Measurements from ENCODE around the gene KCNJ18.
"Not testable (repeated sequence)": the region's sequence is repeated elsewhere in the genome, so short reads cannot be mapped to it uniquely, and the experiment has no call there.

Gene KCNJ18

GRCh38 chr17:21691883-21692703, at the start of gene KCNJ18:
KCNJ18 (plus strand) TSS chr17:21692523; CDS start chr17:21702787, 10,264 bp downstream.
- not testable (repeated sequence) for H3K4me3 Mint-ChIP-seq; H3K27me3 Mint-ChIP-seq; H3K4me1 Mint-ChIP-seq (ENCODE audit: low read depth); H3K9me3 Mint-ChIP-seq; H3K36me3 Mint-ChIP-seq (ENCODE audit: low read depth); H3K27ac Mint-ChIP-seq

GRCh38 chr17:21648125-21648524, 44.2 kb upstream of the KCNJ18 start:
- not testable (repeated sequence) for H3K4me1 Mint-ChIP-seq (ENCODE audit: low read depth); H3K36me3 Mint-ChIP-seq (ENCODE audit: low read depth); H3K9me3 Mint-ChIP-seq; H3K27ac Mint-ChIP-seq; H3K4me3 Mint-ChIP-seq; H3K27me3 Mint-ChIP-seq

- H3K9me3 Mint-ChIP-seq; H3K36me3 Mint-ChIP-seq (ENCODE audit: low read depth); H3K27ac Mint-ChIP-seq; H3K4me3 Mint-ChIP-seq; H3K27me3 Mint-ChIP-seq; H3K4me1 Mint-ChIP-seq (ENCODE audit: low read depth): not testable (repeated sequence)
Measured at GRCh38 chr17:21650043-21650442, 42.3 kb upstream of the KCNJ18 start.

- H3K27ac Mint-ChIP-seq; H3K4me1 Mint-ChIP-seq (ENCODE audit: low read depth); H3K4me3 Mint-ChIP-seq; H3K27me3 Mint-ChIP-seq; H3K36me3 Mint-ChIP-seq (ENCODE audit: low read depth); H3K9me3 Mint-ChIP-seq: not testable (repeated sequence)
Measured at GRCh38 chr17:21652049-21652448, 40.3 kb upstream of the KCNJ18 start.

GRCh38 chr17:21653211-21653610, 39.1 kb upstream of the KCNJ18 start:
- H3K27ac Mint-ChIP-seq; H3K9me3 Mint-ChIP-seq; H3K27me3 Mint-ChIP-seq; H3K36me3 Mint-ChIP-seq (ENCODE audit: low read depth); H3K4me3 Mint-ChIP-seq; H3K4me1 Mint-ChIP-seq (ENCODE audit: low read depth): not testable (repeated sequence)

GRCh38 chr17:21656518-21657309, 35.6 kb upstream of the KCNJ18 start:
- not testable (repeated sequence) for H3K27ac Mint-ChIP-seq; H3K27me3 Mint-ChIP-seq; H3K4me1 Mint-ChIP-seq (ENCODE audit: low read depth); H3K4me3 Mint-ChIP-seq; H3K9me3 Mint-ChIP-seq; H3K36me3 Mint-ChIP-seq (ENCODE audit: low read depth)

- H3K27me3 Mint-ChIP-seq; H3K27ac Mint-ChIP-seq; H3K36me3 Mint-ChIP-seq (ENCODE audit: low read depth); H3K4me1 Mint-ChIP-seq (ENCODE audit: low read depth); H3K9me3 Mint-ChIP-seq; H3K4me3 Mint-ChIP-seq: not testable (repeated sequence)
Measured at GRCh38 chr17:21659635-21660034, 32.7 kb upstream of the KCNJ18 start.

- not testable (repeated sequence) for H3K4me1 Mint-ChIP-seq (ENCODE audit: low read depth); H3K27ac Mint-ChIP-seq; H3K9me3 Mint-ChIP-seq; H3K36me3 Mint-ChIP-seq (ENCODE audit: low read depth); H3K4me3 Mint-ChIP-seq; H3K27me3 Mint-ChIP-seq
Measured at GRCh38 chr17:21661455-21661854, 30.9 kb upstream of the KCNJ18 start.

- H3K36me3 Mint-ChIP-seq (ENCODE audit: low read depth); H3K4me1 Mint-ChIP-seq (ENCODE audit: low read depth); H3K27ac Mint-ChIP-seq; H3K4me3 Mint-ChIP-seq; H3K27me3 Mint-ChIP-seq: not testable (repeated sequence)
- H3K9me3 Mint-ChIP-seq = peaks cover 12% of the 10 kb centered on the region
Measured at GRCh38 chr17:21663166-21663565, 29.2 kb upstream of the KCNJ18 start.

- H3K36me3 Mint-ChIP-seq (ENCODE audit: low read depth); H3K27me3 Mint-ChIP-seq; H3K4me3 Mint-ChIP-seq; H3K4me1 Mint-ChIP-seq (ENCODE audit: low read depth); H3K27ac Mint-ChIP-seq: not testable (repeated sequence)
- peaks cover 12% of the 10 kb centered on the region for H3K9me3 Mint-ChIP-seq
Measured at GRCh38 chr17:21663614-21664474, 28.5 kb upstream of the KCNJ18 start.

- H3K36me3 Mint-ChIP-seq (ENCODE audit: low read depth); H3K4me1 Mint-ChIP-seq (ENCODE audit: low read depth); H3K27ac Mint-ChIP-seq; H3K4me3 Mint-ChIP-seq; H3K27me3 Mint-ChIP-seq: not testable (repeated sequence)
- H3K9me3 Mint-ChIP-seq = peaks cover 12% of the 10 kb centered on the region
Measured at GRCh38 chr17:21665171-21665570, 27.2 kb upstream of the KCNJ18 start.

- not testable (repeated sequence) for H3K4me1 Mint-ChIP-seq (ENCODE audit: low read depth); H3K36me3 Mint-ChIP-seq (ENCODE audit: low read depth); H3K4me3 Mint-ChIP-seq; H3K27ac Mint-ChIP-seq; H3K27me3 Mint-ChIP-seq
- peaks cover 12% of the 10 kb centered on the region for H3K9me3 Mint-ChIP-seq
Measured at GRCh38 chr17:21665935-21666493, 26.3 kb upstream of the KCNJ18 start.

GRCh38 chr17:21666711-21667412, 25.5 kb upstream of the KCNJ18 start:
- H3K27ac Mint-ChIP-seq; H3K4me3 Mint-ChIP-seq; H3K27me3 Mint-ChIP-seq; H3K36me3 Mint-ChIP-seq (ENCODE audit: low read depth); H3K4me1 Mint-ChIP-seq (ENCODE audit: low read depth): not testable (repeated sequence)
- peaks cover 12% of the 10 kb centered on the region for H3K9me3 Mint-ChIP-seq

- not testable (repeated sequence) for H3K4me3 Mint-ChIP-seq; H3K36me3 Mint-ChIP-seq (ENCODE audit: low read depth); H3K27ac Mint-ChIP-seq; H3K27me3 Mint-ChIP-seq; H3K4me1 Mint-ChIP-seq (ENCODE audit: low read depth)
- H3K9me3 Mint-ChIP-seq = peaks cover 12% of the 10 kb centered on the region
Measured at GRCh38 chr17:21667413-21668117, 24.8 kb upstream of the KCNJ18 start.
